ENCODE measurements around the gene MRPL50.

MRPL50 gene

GRCh38 chr9:101433229-101433628 is 34.8 kb upstream of the MRPL50 start:
- Histone ChIP-seq H3K4me3 (ENCODE audit: low read depth in 1 of 2, low read length in 2 of 2) (no peak overlapping the region), H3K27me3 (ENCODE audit: insufficient read depth, low read length, poor library complexity) (peaks cover 3% of the 10 kb centered on the region), H3K79me2 (ENCODE audit: insufficient read depth, low read length) (no peaks in the 10 kb centered on the region), H3K4me2 (ENCODE audit: insufficient read depth, low read length) (no peak overlapping the region), H3K36me3 (ENCODE audit: insufficient read depth, low read length) (no peaks in the 10 kb centered on the region), H3K4me1 (ENCODE audit: insufficient read depth, low read length) (no peaks in the 10 kb centered on the region), H3K27ac (ENCODE audit: low read length) (no peak overlapping the region), H4K20me1 (ENCODE audit: insufficient read depth, low read length) (no peaks in the 10 kb centered on the region), H3K9ac (ENCODE audit: low read depth, low read length) (no peak overlapping the region), H3K9me3 (ENCODE audit: insufficient read depth, low read length, severe bottlenecking) (no peaks in the 10 kb centered on the region), H2AFZ (ENCODE audit: low read depth, low read length) (no peak overlapping the region)
- ATAC-seq (ENCODE audit: insufficient read depth, low read depth) (no peak), DNase-seq (no peak)
- TF ChIP-seq, protein P1, sequence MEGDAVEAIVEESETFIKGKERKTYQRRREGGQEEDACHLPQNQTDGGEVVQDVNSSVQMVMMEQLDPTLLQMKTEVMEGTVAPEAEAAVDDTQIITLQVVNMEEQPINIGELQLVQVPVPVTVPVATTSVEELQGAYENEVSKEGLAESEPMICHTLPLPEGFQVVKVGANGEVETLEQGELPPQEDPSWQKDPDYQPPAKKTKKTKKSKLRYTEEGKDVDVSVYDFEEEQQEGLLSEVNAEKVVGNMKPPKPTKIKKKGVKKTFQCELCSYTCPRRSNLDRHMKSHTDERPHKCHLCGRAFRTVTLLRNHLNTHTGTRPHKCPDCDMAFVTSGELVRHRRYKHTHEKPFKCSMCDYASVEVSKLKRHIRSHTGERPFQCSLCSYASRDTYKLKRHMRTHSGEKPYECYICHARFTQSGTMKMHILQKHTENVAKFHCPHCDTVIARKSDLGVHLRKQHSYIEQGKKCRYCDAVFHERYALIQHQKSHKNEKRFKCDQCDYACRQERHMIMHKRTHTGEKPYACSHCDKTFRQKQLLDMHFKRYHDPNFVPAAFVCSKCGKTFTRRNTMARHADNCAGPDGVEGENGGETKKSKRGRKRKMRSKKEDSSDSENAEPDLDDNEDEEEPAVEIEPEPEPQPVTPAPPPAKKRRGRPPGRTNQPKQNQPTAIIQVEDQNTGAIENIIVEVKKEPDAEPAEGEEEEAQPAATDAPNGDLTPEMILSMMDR (IDR thresholded peaks at IDR 0.05; ENCODE audit: borderline replicate concordance, extremely low read depth, low read length, poor library complexity, severe bottlenecking) = no peak
- no peak for TF ChIP-seq EZH2 (IDR thresholded peaks at IDR 0.05; ENCODE audit: borderline replicate concordance, low read depth, low read length, severe bottlenecking)

- Histone ChIP-seq H2AFZ (ENCODE audit: low read depth, low read length) (no peak overlapping the region), H3K27ac (ENCODE audit: low read length) (no peak overlapping the region), H4K20me1 (ENCODE audit: insufficient read depth, low read length) (no peaks in the 10 kb centered on the region), H3K27me3 (ENCODE audit: insufficient read depth, low read length, poor library complexity) (peaks cover 3% of the 10 kb centered on the region), H3K36me3 (ENCODE audit: insufficient read depth, low read length) (no peaks in the 10 kb centered on the region), H3K9ac (ENCODE audit: low read depth, low read length) (no peak overlapping the region), H3K9me3 (ENCODE audit: insufficient read depth, low read length, severe bottlenecking) (no peaks in the 10 kb centered on the region), H3K4me3 (ENCODE audit: low read depth in 1 of 2, low read length in 2 of 2) (no peak overlapping the region), H3K4me2 (ENCODE audit: insufficient read depth, low read length) (no peak overlapping the region), H3K4me1 (ENCODE audit: insufficient read depth, low read length) (no peaks in the 10 kb centered on the region), H3K79me2 (ENCODE audit: insufficient read depth, low read length) (no peaks in the 10 kb centered on the region)
- TF ChIP-seq EZH2 (IDR thresholded peaks at IDR 0.05; ENCODE audit: borderline replicate concordance, low read depth, low read length, severe bottlenecking) = no peak
- TF ChIP-seq, protein P1 (IDR thresholded peaks at IDR 0.05; ENCODE audit: borderline replicate concordance, extremely low read depth, low read length, poor library complexity, severe bottlenecking) = no peak
- DNase-seq (no peak), ATAC-seq (ENCODE audit: insufficient read depth, low read depth) (no peak)
These were observed 34.3 kb upstream of the MRPL50 start for GRCh38 chr9:101432740-101433139.

DNA sequence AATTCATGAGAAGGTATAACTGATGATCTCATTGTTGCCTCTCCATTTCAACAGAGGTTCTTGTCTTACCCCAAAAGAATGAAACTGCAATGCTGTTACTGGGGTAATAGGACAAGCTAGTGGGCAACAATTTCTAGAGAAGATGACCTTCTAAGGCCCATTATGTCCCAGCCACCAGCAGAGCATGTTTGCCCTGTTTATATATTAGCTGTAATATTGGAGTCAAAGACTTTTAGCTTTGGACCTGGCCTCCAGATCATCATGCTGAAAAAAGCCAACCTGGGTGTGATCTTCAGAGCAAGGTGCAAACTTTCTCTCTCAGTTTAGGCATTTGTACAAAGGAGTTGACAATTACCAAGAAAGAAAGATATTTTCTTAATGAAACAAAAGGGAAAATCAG is 33.8 kb upstream of the MRPL50 start:
- ATAC-seq (ENCODE audit: insufficient read depth, low read depth) (no peak), DNase-seq (no peak)
- H3K9me3 ChIP-seq (ENCODE audit: insufficient read depth, low read length, severe bottlenecking) = no peaks in the 10 kb centered on the region
- no peak overlapping the region for H3K4me3 ChIP-seq (ENCODE audit: low read depth in 1 of 2, low read length in 2 of 2)
- H2AFZ ChIP-seq (ENCODE audit: low read depth, low read length) = no peak overlapping the region
- H3K4me2 ChIP-seq (ENCODE audit: insufficient read depth, low read length) = no peak overlapping the region
- H3K9ac ChIP-seq (ENCODE audit: low read depth, low read length) = no peak overlapping the region
- H4K20me1 ChIP-seq (ENCODE audit: insufficient read depth, low read length) = no peaks in the 10 kb centered on the region
- no peaks in the 10 kb centered on the region for H3K4me1 ChIP-seq (ENCODE audit: insufficient read depth, low read length)
- H3K27ac ChIP-seq (ENCODE audit: low read length) = no peak overlapping the region
- peaks cover 3% of the 10 kb centered on the region for H3K27me3 ChIP-seq (ENCODE audit: insufficient read depth, low read length, poor library complexity)
- no peaks in the 10 kb centered on the region for H3K36me3 ChIP-seq (ENCODE audit: insufficient read depth, low read length)
- TF ChIP-seq EZH2 (IDR thresholded peaks at IDR 0.05; ENCODE audit: borderline replicate concordance, low read depth, low read length, severe bottlenecking) = no peak
- TF ChIP-seq, protein P1 (IDR thresholded peaks at IDR 0.05; ENCODE audit: borderline replicate concordance, extremely low read depth, low read length, poor library complexity, severe bottlenecking) = no peak
- H3K79me2 ChIP-seq (ENCODE audit: insufficient read depth, low read length) = no peaks in the 10 kb centered on the region

DNA sequence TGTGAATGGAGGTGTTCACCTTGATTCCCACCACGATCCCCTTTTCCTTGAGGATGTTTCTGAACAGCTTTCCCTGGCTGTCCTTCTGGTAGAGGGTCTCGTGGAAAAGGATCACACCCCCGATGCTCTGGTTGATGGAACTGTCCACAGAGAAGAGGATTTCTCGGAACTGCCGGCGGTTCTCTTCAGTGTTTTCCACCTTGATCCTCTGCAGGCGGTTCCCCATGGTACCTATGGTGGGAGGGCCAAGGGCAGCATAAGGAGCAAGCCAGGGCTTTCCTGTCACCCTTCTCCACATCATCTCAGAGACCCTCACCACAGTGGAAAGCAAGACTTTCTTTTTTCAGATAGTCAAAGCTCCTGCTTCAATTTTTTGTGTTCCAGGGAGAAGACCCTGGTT is 31.3 kb upstream of the MRPL50 start:
- Histone ChIP-seq H3K27ac (ENCODE audit: low read length) (no peak overlapping the region), H3K79me2 (ENCODE audit: insufficient read depth, low read length) (no peaks in the 10 kb centered on the region), H3K36me3 (ENCODE audit: insufficient read depth, low read length) (no peaks in the 10 kb centered on the region), H3K27me3 (ENCODE audit: insufficient read depth, low read length, poor library complexity) (no peaks in the 10 kb centered on the region), H3K9me3 (ENCODE audit: insufficient read depth, low read length, severe bottlenecking) (no peaks in the 10 kb centered on the region), H3K4me1 (ENCODE audit: insufficient read depth, low read length) (no peaks in the 10 kb centered on the region), H3K4me2 (ENCODE audit: insufficient read depth, low read length) (no peak overlapping the region), H4K20me1 (ENCODE audit: insufficient read depth, low read length) (no peaks in the 10 kb centered on the region), H2AFZ (ENCODE audit: low read depth, low read length) (no peak overlapping the region), H3K9ac (ENCODE audit: low read depth, low read length) (no peak overlapping the region), H3K4me3 (ENCODE audit: low read depth in 1 of 2, low read length in 2 of 2) (no peak overlapping the region)
- ATAC-seq (ENCODE audit: insufficient read depth, low read depth) (no peak), DNase-seq (no peak)
- TF ChIP-seq, protein P1 (IDR thresholded peaks at IDR 0.05; ENCODE audit: borderline replicate concordance, extremely low read depth, low read length, poor library complexity, severe bottlenecking) = no peak
- TF ChIP-seq EZH2 (IDR thresholded peaks at IDR 0.05; ENCODE audit: borderline replicate concordance, low read depth, low read length, severe bottlenecking) = no peak

Data from DND-41 (cell line).